ENCODE results near the gene CXCR5. TPM values are rescaled to one million over a fixed set of nuclear protein-coding genes. Genes with fewer than 3 reads are reported as not detected.

The CXCR5 gene
- total RNA-seq, 6 experiments from 2014 or later: 0.07 TPM; not detected in 4

DNA sequence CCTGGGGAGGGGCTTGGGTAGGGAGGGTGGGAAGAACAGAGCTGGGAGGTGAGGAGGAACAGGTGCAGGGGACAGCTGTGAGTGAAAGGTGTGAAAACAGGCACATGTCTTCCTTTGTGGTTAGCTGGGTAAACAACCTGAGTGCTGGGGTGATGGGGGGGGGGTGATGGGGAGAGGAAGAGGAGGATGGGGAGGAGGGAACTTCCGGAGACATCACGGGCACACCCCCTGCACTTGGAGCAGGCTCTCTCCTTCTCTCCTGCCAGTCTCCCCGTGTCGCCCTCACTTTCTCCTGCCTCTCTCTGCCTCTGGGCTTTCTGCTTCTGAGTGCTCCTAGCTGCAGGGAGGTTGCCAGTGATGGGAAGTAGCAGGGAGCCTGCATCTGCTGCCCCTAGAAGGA lies 8.8 kb downstream of the CXCR5 start:
- Histone ChIP-seq H3K27me3 (no peaks in the 10 kb centered on the region), H3K4me1 (peaks cover 0 to 9% (median 0%) of the 10 kb centered on the region in 4 donors), H3K36me3 (no peaks in the 10 kb centered on the region), H3K9me3 (no peaks in the 10 kb centered on the region), H3K27ac (no peak overlapping the region), H3K4me3 (no peak overlapping the region)
- no peak for TF ChIP-seq POLR2A (IDR thresholded peaks at IDR 0.05)
- TF ChIP-seq, protein P1, sequence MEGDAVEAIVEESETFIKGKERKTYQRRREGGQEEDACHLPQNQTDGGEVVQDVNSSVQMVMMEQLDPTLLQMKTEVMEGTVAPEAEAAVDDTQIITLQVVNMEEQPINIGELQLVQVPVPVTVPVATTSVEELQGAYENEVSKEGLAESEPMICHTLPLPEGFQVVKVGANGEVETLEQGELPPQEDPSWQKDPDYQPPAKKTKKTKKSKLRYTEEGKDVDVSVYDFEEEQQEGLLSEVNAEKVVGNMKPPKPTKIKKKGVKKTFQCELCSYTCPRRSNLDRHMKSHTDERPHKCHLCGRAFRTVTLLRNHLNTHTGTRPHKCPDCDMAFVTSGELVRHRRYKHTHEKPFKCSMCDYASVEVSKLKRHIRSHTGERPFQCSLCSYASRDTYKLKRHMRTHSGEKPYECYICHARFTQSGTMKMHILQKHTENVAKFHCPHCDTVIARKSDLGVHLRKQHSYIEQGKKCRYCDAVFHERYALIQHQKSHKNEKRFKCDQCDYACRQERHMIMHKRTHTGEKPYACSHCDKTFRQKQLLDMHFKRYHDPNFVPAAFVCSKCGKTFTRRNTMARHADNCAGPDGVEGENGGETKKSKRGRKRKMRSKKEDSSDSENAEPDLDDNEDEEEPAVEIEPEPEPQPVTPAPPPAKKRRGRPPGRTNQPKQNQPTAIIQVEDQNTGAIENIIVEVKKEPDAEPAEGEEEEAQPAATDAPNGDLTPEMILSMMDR (IDR thresholded peaks at IDR 0.05): no peak
- intact Hi-C loops (cut with DNase I): no loop called here
- peak in 2 of 4 donors; percentile 2 to 9 for ATAC-seq
- no peak for DNase-seq
- 17% methylated on average over 2 of the region's 4 CpGs for WGBS (ENCODE audit: insufficient coverage, low coverage, low lambda C conversion rate, missing lambda C conversion rate)

DNA sequence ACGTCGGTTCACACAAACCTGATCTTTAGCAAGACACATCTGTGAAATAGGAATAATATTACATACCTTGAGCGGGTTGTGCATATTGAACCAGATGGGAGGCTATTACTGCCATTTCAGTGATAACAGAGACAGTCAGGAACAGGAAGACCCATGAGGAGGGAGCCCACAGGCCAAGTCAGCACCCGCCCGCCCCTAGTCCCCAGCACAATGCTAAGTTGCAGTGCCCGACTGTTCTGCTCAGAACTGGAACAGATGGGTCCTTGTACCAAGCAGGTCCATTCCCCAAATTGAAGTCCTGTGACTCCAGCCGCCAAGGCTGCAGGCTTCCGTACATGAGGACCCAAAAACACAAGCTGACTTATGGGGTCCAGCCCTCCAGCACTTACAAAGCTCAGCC lies 9.3 kb downstream of the CXCR5 start:
- DNase-seq: no peak
- no peaks in the 10 kb centered on the region for H3K9me3 ChIP-seq
- H3K4me1 ChIP-seq: peaks cover 0 to 9% (median 0%) of the 10 kb centered on the region in 4 donors
- H3K27ac ChIP-seq: no peak overlapping the region
- H3K27me3 ChIP-seq: no peaks in the 10 kb centered on the region
- no peaks in the 10 kb centered on the region for H3K36me3 ChIP-seq
- ATAC-seq: no peak
- no peak overlapping the region for H3K4me3 ChIP-seq
- intact Hi-C loops (cut with DNase I): no loop called here
- TF ChIP-seq POLR2A (IDR thresholded peaks at IDR 0.05): no peak
- TF ChIP-seq, protein P1 (IDR thresholded peaks at IDR 0.05): no peak
- 47% methylated on average over 3 of the region's 8 CpGs for WGBS (ENCODE audit: insufficient coverage, low coverage, low lambda C conversion rate, missing lambda C conversion rate)

DNA sequence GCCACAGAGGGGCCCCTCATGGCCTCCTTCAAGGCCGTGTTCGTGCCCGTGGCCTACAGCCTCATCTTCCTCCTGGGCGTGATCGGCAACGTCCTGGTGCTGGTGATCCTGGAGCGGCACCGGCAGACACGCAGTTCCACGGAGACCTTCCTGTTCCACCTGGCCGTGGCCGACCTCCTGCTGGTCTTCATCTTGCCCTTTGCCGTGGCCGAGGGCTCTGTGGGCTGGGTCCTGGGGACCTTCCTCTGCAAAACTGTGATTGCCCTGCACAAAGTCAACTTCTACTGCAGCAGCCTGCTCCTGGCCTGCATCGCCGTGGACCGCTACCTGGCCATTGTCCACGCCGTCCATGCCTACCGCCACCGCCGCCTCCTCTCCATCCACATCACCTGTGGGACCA lies 10.0 kb downstream of the CXCR5 start:
- no peaks in the 10 kb centered on the region for H3K9me3 ChIP-seq
- no peak overlapping the region for H3K27ac ChIP-seq
- H3K27me3 ChIP-seq: no peaks in the 10 kb centered on the region
- peaks cover 0 to 2% (median 0%) of the 10 kb centered on the region in 4 donors for H3K36me3 ChIP-seq
- no peak for TF ChIP-seq POLR2A (IDR thresholded peaks at IDR 0.05)
- TF ChIP-seq, protein P1 (IDR thresholded peaks at IDR 0.05): no peak
- 93% methylated on average over 11 of the region's 22 CpGs for WGBS (ENCODE audit: insufficient coverage, low coverage, low lambda C conversion rate, missing lambda C conversion rate)
- intact Hi-C loops (cut with DNase I): no loop called here
- peaks cover 0 to 9% (median 0%) of the 10 kb centered on the region in 4 donors for H3K4me1 ChIP-seq
- no peak overlapping the region for H3K4me3 ChIP-seq
- ATAC-seq: no peak
- no peak for DNase-seq

DNA sequence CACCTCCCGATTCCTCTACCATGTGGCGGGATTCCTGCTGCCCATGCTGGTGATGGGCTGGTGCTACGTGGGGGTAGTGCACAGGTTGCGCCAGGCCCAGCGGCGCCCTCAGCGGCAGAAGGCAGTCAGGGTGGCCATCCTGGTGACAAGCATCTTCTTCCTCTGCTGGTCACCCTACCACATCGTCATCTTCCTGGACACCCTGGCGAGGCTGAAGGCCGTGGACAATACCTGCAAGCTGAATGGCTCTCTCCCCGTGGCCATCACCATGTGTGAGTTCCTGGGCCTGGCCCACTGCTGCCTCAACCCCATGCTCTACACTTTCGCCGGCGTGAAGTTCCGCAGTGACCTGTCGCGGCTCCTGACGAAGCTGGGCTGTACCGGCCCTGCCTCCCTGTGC lies 10.5 kb downstream of the CXCR5 start:
- TF ChIP-seq POLR2A (IDR thresholded peaks at IDR 0.05): no peak
- TF ChIP-seq, protein P1 (IDR thresholded peaks at IDR 0.05): no peak
- Histone ChIP-seq H3K27me3 (no peaks in the 10 kb centered on the region), H3K9me3 (no peaks in the 10 kb centered on the region), H3K4me3 (no peak overlapping the region), H3K27ac (no peak overlapping the region), H3K36me3 (peaks cover 0 to 6% (median 0%) of the 10 kb centered on the region in 4 donors), H3K4me1 (peaks cover 0 to 9% (median 0%) of the 10 kb centered on the region in 4 donors)
- DNase-seq (peak in 1 of 3 donors; percentile 58), ATAC-seq (no peak)
- 93% methylated on average over 5 of the region's 19 CpGs for WGBS (ENCODE audit: insufficient coverage, low coverage, low lambda C conversion rate, missing lambda C conversion rate)
- intact Hi-C loops (cut with DNase I): no loop called here
